ENCODE data around the gene ZNF582. TPM values are rescaled to one million over a fixed set of nuclear protein-coding genes. Genes with fewer than 3 reads are reported as not detected.
A peak's percentile ranks its signal among the peaks of the same experiment; 100 is the strongest.

Gene ZNF582
- total and polyA plus RNA-seq, 2 experiments from 2014 or later: 3.9 to 4.1 TPM

DNA sequence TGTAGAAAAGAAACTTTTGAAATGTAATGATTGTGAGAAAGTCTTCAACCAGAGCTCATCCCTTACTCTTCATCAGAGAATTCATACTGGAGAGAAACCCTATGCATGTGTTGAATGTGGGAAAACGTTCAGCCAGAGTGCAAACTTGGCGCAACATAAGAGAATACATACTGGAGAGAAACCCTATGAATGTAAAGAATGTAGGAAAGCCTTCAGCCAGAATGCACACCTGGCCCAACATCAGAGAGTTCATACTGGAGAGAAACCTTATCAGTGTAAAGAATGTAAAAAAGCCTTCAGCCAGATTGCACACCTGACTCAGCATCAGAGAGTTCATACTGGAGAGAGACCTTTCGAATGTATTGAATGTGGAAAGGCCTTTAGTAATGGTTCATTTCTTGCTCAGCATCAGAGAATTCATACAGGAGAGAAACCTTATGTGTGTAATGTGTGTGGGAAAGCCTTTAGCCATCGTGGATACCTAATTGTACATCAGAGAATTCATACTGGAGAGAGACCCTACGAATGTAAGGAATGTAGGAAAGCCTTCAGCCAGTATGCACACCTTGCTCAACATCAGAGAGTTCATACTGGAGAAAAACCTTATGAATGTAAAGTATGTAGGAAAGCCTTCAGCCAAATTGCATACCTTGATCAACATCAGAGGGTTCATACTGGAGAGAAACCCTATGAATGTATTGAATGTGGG lies 30.1 kb upstream of the ZNF582 start:
- H4K20me1 ChIP-seq (replicated peaks; ENCODE audit: insufficient read depth): no peaks in the 10 kb centered on the region

GRCh38 chr19:56405062-56405461 lies 11.7 kb upstream of the ZNF582 start:
- H3K9me2 ChIP-seq (ENCODE audit: insufficient read depth): no peaks in the 10 kb centered on the region
- peaks cover 4% of the 10 kb centered on the region; the same call in 1 of the 2 replicates for H3K79me2 ChIP-seq (replicated peaks; ENCODE audit: insufficient read depth)
- DNase-seq (ENCODE audit: low spot score) (no peak), ATAC-seq (no peak)
- no peaks in the 10 kb centered on the region for H4K20me1 ChIP-seq (replicated peaks; ENCODE audit: insufficient read depth)
- no peak overlapping the region for H3K27ac Mint-ChIP-seq
- no peak overlapping the region for H3K27ac ChIP-seq (ENCODE audit: low read depth)
- H2AFZ ChIP-seq: peak overlapping the region; percentile 100; the same call in 1 of the 2 replicates
- H3K4me2 ChIP-seq: peak overlapping the region; percentile 94; the same call in 1 of the 2 replicates
- peaks cover 68% of the 10 kb centered on the region for H3K36me3 Mint-ChIP-seq (ENCODE audit: low read depth)
- peaks cover 11% of the 10 kb centered on the region for H3K27me3 Mint-ChIP-seq (ENCODE audit: insufficient read depth, low read depth, poor library complexity)
- peaks cover 17% of the 10 kb centered on the region for H3K36me3 ChIP-seq (ENCODE audit: insufficient read depth)
- H3K4me3 ChIP-seq: peak overlapping the region; percentile 88
- no peaks in the 10 kb centered on the region for H3F3A ChIP-seq (replicated peaks; ENCODE audit: low read depth)
- H3K4me1 ChIP-seq (ENCODE audit: insufficient read depth): peaks cover 8% of the 10 kb centered on the region; the same call in 1 of the 2 replicates
- H3K27me3 ChIP-seq (ENCODE audit: insufficient read depth): no peaks in the 10 kb centered on the region
- peaks cover 10% of the 10 kb centered on the region for H3K4me1 Mint-ChIP-seq
- H3K4me3 Mint-ChIP-seq: peak overlapping the region; percentile 94
- peaks cover 67% of the 10 kb centered on the region for H3K9me3 Mint-ChIP-seq
- TF ChIP-seq ZNF331 (CRISPR knock-in tag; IDR thresholded peaks at IDR 0.05; ENCODE audit: low read depth) (no peak), CREB1 (CRISPR knock-in tag; IDR thresholded peaks at IDR 0.05; ENCODE audit: low read depth) (no peak), JUNB (IDR thresholded peaks at IDR 0.05; ENCODE audit: unreplicated experiment) (no peak), STAT1 (IDR thresholded peaks at IDR 0.05; ENCODE audit: unreplicated experiment) (no peak), CTCF (conservative IDR thresholded peaks at IDR 0.05; ENCODE audit: low read depth in 2 of 2) (no peak), EZH2phosphoT487 (IDR thresholded peaks at IDR 0.05; ENCODE audit: unreplicated experiment) (no peak)
- TF ChIP-seq, protein P1, sequence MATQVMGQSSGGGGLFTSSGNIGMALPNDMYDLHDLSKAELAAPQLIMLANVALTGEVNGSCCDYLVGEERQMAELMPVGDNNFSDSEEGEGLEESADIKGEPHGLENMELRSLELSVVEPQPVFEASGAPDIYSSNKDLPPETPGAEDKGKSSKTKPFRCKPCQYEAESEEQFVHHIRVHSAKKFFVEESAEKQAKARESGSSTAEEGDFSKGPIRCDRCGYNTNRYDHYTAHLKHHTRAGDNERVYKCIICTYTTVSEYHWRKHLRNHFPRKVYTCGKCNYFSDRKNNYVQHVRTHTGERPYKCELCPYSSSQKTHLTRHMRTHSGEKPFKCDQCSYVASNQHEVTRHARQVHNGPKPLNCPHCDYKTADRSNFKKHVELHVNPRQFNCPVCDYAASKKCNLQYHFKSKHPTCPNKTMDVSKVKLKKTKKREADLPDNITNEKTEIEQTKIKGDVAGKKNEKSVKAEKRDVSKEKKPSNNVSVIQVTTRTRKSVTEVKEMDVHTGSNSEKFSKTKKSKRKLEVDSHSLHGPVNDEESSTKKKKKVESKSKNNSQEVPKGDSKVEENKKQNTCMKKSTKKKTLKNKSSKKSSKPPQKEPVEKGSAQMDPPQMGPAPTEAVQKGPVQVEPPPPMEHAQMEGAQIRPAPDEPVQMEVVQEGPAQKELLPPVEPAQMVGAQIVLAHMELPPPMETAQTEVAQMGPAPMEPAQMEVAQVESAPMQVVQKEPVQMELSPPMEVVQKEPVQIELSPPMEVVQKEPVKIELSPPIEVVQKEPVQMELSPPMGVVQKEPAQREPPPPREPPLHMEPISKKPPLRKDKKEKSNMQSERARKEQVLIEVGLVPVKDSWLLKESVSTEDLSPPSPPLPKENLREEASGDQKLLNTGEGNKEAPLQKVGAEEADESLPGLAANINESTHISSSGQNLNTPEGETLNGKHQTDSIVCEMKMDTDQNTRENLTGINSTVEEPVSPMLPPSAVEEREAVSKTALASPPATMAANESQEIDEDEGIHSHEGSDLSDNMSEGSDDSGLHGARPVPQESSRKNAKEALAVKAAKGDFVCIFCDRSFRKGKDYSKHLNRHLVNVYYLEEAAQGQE (IDR thresholded peaks at IDR 0.05; ENCODE audit: unreplicated experiment): no peak

More for the DNA sequence above, 30.1 kb upstream of the ZNF582 start:
- Mint-ChIP-seq H3K4me3 (no peak overlapping the region), H3K9me3 (peaks cover 99% of the 10 kb centered on the region), H3K36me3 (ENCODE audit: low read depth) (peaks cover 82% of the 10 kb centered on the region), H3K27me3 (ENCODE audit: insufficient read depth, low read depth, poor library complexity) (no peaks in the 10 kb centered on the region), H3K27ac (no peak overlapping the region), H3K4me1 (no peaks in the 10 kb centered on the region)
- H3K4me1 ChIP-seq (ENCODE audit: insufficient read depth): no peaks in the 10 kb centered on the region
- H2AFZ ChIP-seq: no peak overlapping the region
- ATAC-seq (no peak), DNase-seq (ENCODE audit: low spot score) (no peak)
- no peaks in the 10 kb centered on the region for H3K9me2 ChIP-seq (ENCODE audit: insufficient read depth)
- H3K4me2 ChIP-seq: no peak overlapping the region
- TF ChIP-seq, protein P1 (IDR thresholded peaks at IDR 0.05; ENCODE audit: unreplicated experiment): no peak
- TF ChIP-seq ZNF331 (CRISPR knock-in tag; IDR thresholded peaks at IDR 0.05; ENCODE audit: low read depth) (no peak), ZNF114 (CRISPR knock-in tag; IDR thresholded peaks at IDR 0.05) (no peak)
- H3K4me3 ChIP-seq: peak overlapping the region; percentile 17; the same call in 1 of the 2 replicates
- H3K79me2 ChIP-seq (replicated peaks; ENCODE audit: insufficient read depth): no peaks in the 10 kb centered on the region
- no peaks in the 10 kb centered on the region for H3K27me3 ChIP-seq (ENCODE audit: insufficient read depth)
- no peak overlapping the region for H3K27ac ChIP-seq (ENCODE audit: low read depth)
- H3F3A ChIP-seq (replicated peaks; ENCODE audit: low read depth): no peaks in the 10 kb centered on the region
- peaks cover 55% of the 10 kb centered on the region for H3K36me3 ChIP-seq (ENCODE audit: insufficient read depth)

Measured in GM23338 (cell line).